Loucy (cell line): ENCODE results near the gene PPP2R5E.

Experiments used
- EZH2phosphoT487 ChIP-seq: fragments of 200-600 bp; IDR thresholded peaks from 2 replicates; pipeline ENCODE4 v1.6.1; 2018; ENCODE audit warnings: antibody characterized with exemption, mild to moderate bottlenecking, moderate library complexity, borderline replicate concordance
- TF ChIP-seq, protein P1 (sequence below): fragments of 200-600 bp; sonication (generic); conservative IDR thresholded peaks from 2 replicates; pipeline ENCODE4 v1.5.1; 2014; ENCODE audit warnings: mild to moderate bottlenecking, antibody characterized with exemption, low read length

DNA sequence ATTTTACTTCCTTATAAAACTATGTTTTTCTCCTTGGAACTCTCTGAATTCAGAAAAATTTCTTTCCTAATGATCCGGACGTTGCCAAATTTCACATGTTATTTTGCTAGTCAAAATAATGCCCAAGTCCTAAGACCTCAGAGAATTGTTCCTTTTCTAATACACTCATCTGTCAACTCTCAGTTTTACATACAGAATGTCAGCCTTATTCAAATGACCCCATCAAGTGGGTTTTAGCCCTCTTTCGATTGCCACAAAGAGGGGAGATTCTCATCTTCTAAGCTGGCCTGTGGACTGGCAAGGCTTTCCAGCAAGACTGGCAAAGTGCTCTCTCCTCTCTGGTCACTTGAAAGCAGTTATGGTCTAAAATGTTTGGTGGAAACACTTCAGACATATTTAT is 125.2 kb downstream of the PPP2R5E start:
- TF ChIP-seq, protein P1, sequence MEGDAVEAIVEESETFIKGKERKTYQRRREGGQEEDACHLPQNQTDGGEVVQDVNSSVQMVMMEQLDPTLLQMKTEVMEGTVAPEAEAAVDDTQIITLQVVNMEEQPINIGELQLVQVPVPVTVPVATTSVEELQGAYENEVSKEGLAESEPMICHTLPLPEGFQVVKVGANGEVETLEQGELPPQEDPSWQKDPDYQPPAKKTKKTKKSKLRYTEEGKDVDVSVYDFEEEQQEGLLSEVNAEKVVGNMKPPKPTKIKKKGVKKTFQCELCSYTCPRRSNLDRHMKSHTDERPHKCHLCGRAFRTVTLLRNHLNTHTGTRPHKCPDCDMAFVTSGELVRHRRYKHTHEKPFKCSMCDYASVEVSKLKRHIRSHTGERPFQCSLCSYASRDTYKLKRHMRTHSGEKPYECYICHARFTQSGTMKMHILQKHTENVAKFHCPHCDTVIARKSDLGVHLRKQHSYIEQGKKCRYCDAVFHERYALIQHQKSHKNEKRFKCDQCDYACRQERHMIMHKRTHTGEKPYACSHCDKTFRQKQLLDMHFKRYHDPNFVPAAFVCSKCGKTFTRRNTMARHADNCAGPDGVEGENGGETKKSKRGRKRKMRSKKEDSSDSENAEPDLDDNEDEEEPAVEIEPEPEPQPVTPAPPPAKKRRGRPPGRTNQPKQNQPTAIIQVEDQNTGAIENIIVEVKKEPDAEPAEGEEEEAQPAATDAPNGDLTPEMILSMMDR = no peak
- no peak for TF ChIP-seq EZH2phosphoT487
